ENCODE measurements around the gene CALY.

Gene CALY

DNA sequence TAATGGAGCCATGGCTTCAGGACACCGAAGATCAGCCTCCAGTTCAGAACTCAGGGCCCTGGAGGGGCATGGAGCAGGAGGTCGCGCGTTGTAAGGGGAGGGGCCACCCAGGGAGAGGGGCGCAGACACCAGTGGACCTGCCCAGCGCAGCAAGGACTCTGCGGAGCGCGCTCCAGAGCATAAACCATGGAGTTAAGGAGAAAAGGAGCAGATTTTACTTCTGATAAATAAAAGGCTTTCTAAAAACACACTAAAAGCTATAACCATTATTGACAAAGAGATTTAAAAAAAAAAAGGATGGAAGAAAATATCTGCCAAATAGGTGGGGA lies 10.5 kb downstream of the CALY start:
- Histone ChIP-seq H3K36me3 (ENCODE audit: control insufficient read depth in 2 of 2, insufficient read depth in 1 of 2, low read length in 2 of 2) (no peaks in the 10 kb centered on the region), H3K4me1 (ENCODE audit: control insufficient read depth, insufficient read depth, low read length) (peaks cover 11% of the 10 kb centered on the region), H3K4me3 (ENCODE audit: low read depth, low read length) (no peak overlapping the region), H3K27ac (ENCODE audit: extremely low read depth, low read depth, low read length) (no peak overlapping the region), H3K9me3 (ENCODE audit: control insufficient read depth, insufficient read depth, low read depth, low read length) (no peaks in the 10 kb centered on the region)
- TF ChIP-seq, protein P1, sequence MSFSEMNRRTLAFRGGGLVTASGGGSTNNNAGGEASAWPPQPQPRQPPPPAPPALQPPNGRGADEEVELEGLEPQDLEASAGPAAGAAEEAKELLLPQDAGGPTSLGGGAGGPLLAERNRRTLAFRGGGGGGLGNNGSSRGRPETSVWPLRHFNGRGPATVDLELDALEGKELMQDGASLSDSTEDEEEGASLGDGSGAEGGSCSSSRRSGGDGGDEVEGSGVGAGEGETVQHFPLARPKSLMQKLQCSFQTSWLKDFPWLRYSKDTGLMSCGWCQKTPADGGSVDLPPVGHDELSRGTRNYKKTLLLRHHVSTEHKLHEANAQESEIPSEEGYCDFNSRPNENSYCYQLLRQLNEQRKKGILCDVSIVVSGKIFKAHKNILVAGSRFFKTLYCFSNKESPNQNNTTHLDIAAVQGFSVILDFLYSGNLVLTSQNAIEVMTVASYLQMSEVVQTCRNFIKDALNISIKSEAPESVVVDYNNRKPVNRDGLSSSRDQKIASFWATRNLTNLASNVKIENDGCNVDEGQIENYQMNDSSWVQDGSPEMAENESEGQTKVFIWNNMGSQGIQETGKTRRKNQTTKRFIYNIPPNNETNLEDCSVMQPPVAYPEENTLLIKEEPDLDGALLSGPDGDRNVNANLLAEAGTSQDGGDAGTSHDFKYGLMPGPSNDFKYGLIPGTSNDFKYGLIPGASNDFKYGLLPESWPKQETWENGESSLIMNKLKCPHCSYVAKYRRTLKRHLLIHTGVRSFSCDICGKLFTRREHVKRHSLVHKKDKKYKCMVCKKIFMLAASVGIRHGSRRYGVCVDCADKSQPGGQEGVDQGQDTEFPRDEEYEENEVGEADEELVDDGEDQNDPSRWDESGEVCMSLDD (tag by site-specific recombination; IDR thresholded peaks at IDR 0.05): no peak
- TF ChIP-seq, protein P2, sequence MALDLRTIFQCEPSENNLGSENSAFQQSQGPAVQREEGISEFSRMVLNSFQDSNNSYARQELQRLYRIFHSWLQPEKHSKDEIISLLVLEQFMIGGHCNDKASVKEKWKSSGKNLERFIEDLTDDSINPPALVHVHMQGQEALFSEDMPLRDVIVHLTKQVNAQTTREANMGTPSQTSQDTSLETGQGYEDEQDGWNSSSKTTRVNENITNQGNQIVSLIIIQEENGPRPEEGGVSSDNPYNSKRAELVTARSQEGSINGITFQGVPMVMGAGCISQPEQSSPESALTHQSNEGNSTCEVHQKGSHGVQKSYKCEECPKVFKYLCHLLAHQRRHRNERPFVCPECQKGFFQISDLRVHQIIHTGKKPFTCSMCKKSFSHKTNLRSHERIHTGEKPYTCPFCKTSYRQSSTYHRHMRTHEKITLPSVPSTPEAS (tag by site-specific recombination; IDR thresholded peaks at IDR 0.05): no peak
- TF ChIP-seq OSR2 (tag by site-specific recombination; IDR thresholded peaks at IDR 0.05) (no peak), ZNF544 (tag by site-specific recombination; IDR thresholded peaks at IDR 0.05) (no peak), ZNF354C (tag by site-specific recombination; IDR thresholded peaks at IDR 0.05; ENCODE audit: borderline replicate concordance, low read depth) (no peak), ZNF37A (tag by site-specific recombination; IDR thresholded peaks at IDR 0.05) (no peak), ZNF561 (tag by site-specific recombination; IDR thresholded peaks at IDR 0.05; ENCODE audit: borderline replicate concordance) (no peak), ZNF624 (tag by site-specific recombination; IDR thresholded peaks at IDR 0.05) (no peak), ZNF10 (tag by site-specific recombination; IDR thresholded peaks at IDR 0.05) (no peak), ZNF514 (tag by site-specific recombination; IDR thresholded peaks at IDR 0.05) (no peak), BCL11A (tag by site-specific recombination; IDR thresholded peaks at IDR 0.05; ENCODE audit: low read depth) (no peak), SP3 (tag by site-specific recombination; IDR thresholded peaks at IDR 0.05) (no peak), GLI2 (tag by site-specific recombination; IDR thresholded peaks at IDR 0.05; ENCODE audit: borderline replicate concordance, low read depth) (no peak), GLI4 (tag by site-specific recombination; IDR thresholded peaks at IDR 0.05) (no peak), ZNF112 (tag by site-specific recombination; IDR thresholded peaks at IDR 0.05) (no peak), ZNF211 (tag by site-specific recombination; IDR thresholded peaks at IDR 0.05; ENCODE audit: low read depth) (no peak)
- TF ChIP-seq, protein P3, sequence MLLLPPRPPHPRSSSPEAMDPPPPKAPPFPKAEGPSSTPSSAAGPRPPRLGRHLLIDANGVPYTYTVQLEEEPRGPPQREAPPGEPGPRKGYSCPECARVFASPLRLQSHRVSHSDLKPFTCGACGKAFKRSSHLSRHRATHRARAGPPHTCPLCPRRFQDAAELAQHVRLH (tag by site-specific recombination; IDR thresholded peaks at IDR 0.05): no peak
- TF ChIP-seq, protein P4, sequence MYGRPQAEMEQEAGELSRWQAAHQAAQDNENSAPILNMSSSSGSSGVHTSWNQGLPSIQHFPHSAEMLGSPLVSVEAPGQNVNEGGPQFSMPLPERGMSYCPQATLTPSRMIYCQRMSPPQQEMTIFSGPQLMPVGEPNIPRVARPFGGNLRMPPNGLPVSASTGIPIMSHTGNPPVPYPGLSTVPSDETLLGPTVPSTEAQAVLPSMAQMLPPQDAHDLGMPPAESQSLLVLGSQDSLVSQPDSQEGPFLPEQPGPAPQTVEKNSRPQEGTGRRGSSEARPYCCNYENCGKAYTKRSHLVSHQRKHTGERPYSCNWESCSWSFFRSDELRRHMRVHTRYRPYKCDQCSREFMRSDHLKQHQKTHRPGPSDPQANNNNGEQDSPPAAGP (tag by site-specific recombination; IDR thresholded peaks at IDR 0.05): no peak
- TF ChIP-seq, protein P5, sequence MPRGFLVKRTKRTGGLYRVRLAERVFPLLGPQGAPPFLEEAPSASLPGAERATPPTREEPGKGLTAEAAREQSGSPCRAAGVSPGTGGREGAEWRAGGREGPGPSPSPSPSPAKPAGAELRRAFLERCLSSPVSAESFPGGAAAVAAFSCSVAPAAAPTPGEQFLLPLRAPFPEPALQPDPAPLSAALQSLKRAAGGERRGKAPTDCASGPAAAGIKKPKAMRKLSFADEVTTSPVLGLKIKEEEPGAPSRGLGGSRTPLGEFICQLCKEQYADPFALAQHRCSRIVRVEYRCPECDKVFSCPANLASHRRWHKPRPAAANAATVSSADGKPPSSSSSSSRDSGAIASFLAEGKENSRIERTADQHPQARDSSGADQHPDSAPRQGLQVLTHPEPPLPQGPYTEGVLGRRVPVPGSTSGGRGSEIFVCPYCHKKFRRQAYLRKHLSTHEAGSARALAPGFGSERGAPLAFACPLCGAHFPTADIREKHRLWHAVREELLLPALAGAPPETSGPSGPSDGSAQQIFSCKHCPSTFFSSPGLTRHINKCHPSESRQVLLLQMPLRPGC (tag by site-specific recombination; IDR thresholded peaks at IDR 0.05): no peak
- TF ChIP-seq, protein P6, sequence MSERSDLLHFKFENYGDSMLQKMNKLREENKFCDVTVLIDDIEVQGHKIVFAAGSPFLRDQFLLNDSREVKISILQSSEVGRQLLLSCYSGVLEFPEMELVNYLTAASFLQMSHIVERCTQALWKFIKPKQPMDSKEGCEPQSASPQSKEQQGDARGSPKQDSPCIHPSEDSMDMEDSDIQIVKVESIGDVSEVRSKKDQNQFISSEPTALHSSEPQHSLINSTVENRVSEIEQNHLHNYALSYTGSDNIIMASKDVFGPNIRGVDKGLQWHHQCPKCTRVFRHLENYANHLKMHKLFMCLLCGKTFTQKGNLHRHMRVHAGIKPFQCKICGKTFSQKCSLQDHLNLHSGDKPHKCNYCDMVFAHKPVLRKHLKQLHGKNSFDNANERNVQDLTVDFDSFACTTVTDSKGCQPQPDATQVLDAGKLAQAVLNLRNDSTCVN (tag by site-specific recombination; optimal IDR thresholded peaks at IDR 0.05): no peak
- ChIA-PET POLR2A (no interaction called here), CTCF (no interaction called here)
